HG02870 (cell line): Measurements from ENCODE around the gene FAM234B.

Experiments
- ATAC-seq: cut with Tn5 transposase; IDR thresholded peaks from one replicate; pipeline ENCODE4 v1.9.1; 2021; ENCODE audit warnings: mild to moderate bottlenecking, moderate library complexity; ENCODE audit not compliant: unreplicated experiment

Gene FAM234B

GRCh38 chr12:13114251-13115052 is 70.3 kb downstream of the FAM234B start:
- no peak for ATAC-seq

- no peak for ATAC-seq
Observed at GRCh38 chr12:13116259-13116658, 72.1 kb downstream of the FAM234B start.

GRCh38 chr12:13117029-13117428 is 72.8 kb downstream of the FAM234B start:
- ATAC-seq: no peak

- no peak for ATAC-seq
Observed at GRCh38 chr12:13119826-13120225, 75.6 kb downstream of the FAM234B start.

GRCh38 chr12:13120413-13120812 is 76.2 kb downstream of the FAM234B start:
- no peak for ATAC-seq

- ATAC-seq: no peak
Observed at GRCh38 chr12:13121568-13121967, 77.4 kb downstream of the FAM234B start.

- no peak for ATAC-seq
Observed at GRCh38 chr12:13124656-13125505, 80.7 kb downstream of the FAM234B start.

GRCh38 chr12:13125996-13126395 is 81.8 kb downstream of the FAM234B start:
- ATAC-seq: no peak

- ATAC-seq: no peak
Observed at GRCh38 chr12:13126494-13126893, 82.3 kb downstream of the FAM234B start.

GRCh38 chr12:13127444-13127843 is 83.3 kb downstream of the FAM234B start:
- ATAC-seq: no peak

- ATAC-seq: no peak
Observed at GRCh38 chr12:13128291-13128965, 84.2 kb downstream of the FAM234B start.

GRCh38 chr12:13130981-13131380 is 86.8 kb downstream of the FAM234B start:
- no peak for ATAC-seq
